Stimulated activated naive CD4-positive, alpha-beta T cell (primary cell): ENCODE results near the gene KARS1.
"Not testable (repeated sequence)": the region's sequence is repeated elsewhere in the genome, so short reads cannot be mapped to it uniquely, and the experiment has no call there.

Experiments
- DNase-seq, 6 experiments: peaks; one replicate each; lab custom pipeline; 2025; lab: John Stamatoyannopoulos, UW

The KARS1 gene

GRCh38 chr16:75624921-75625334 is 22.5 kb downstream of the KARS1 start:
- no peak for DNase-seq

GRCh38 chr16:75622761-75623605 is 24.5 kb downstream of the KARS1 start, which contains the start of gene ADAT1:
Gene ADAT1 (minus strand): TSS chr16:75623281. CDS start chr16:75620799, 2,482 bp downstream.
- peak; percentile 94 to 99 (median 96) for DNase-seq

- peak in 2 of 6 experiments; percentile 4 to 9 for DNase-seq
Observed at GRCh38 chr16:75621170-75621477, 26.3 kb downstream of the KARS1 start.

- DNase-seq, result no peak
Observed at GRCh38 chr16:75620326-75621169, 26.9 kb downstream of the KARS1 start.

GRCh38 chr16:75618780-75619179 is 28.7 kb downstream of the KARS1 start:
- DNase-seq, result no peak

- no peak for DNase-seq
Observed at GRCh38 chr16:75617121-75617520, 30.3 kb downstream of the KARS1 start.

- no peak for DNase-seq
Observed at GRCh38 chr16:75616521-75617010, 30.9 kb downstream of the KARS1 start.

- no peak for DNase-seq
Observed at GRCh38 chr16:75615619-75616018, 31.8 kb downstream of the KARS1 start.

- DNase-seq, result no peak
Observed at GRCh38 chr16:75614066-75614897, 33.2 kb downstream of the KARS1 start.

- no peak for DNase-seq
Observed at GRCh38 chr16:75606507-75606906, 41.0 kb downstream of the KARS1 start.

- DNase-seq, result no peak
Observed at GRCh38 chr16:75603241-75603640, 44.2 kb downstream of the KARS1 start.

- DNase-seq, result no peak
Observed at GRCh38 chr16:75599452-75600277, 47.8 kb downstream of the KARS1 start.

GRCh38 chr16:75593825-75594820 is 53.3 kb downstream of the KARS1 start:
- no peak for DNase-seq

- no peak for DNase-seq
Observed at GRCh38 chr16:75593308-75593707, 54.2 kb downstream of the KARS1 start.

GRCh38 chr16:75591927-75592326 is 55.5 kb downstream of the KARS1 start:
- not testable (repeated sequence) for DNase-seq

- no peak for DNase-seq
Observed at GRCh38 chr16:75590920-75591843, 56.3 kb downstream of the KARS1 start.

GRCh38 chr16:75589306-75589705 is 58.2 kb downstream of the KARS1 start:
- DNase-seq, result no peak

- no peak for DNase-seq
Observed at GRCh38 chr16:75588716-75589115, 58.7 kb downstream of the KARS1 start.

- DNase-seq, result no peak
Observed at GRCh38 chr16:75584108-75584507, 63.4 kb downstream of the KARS1 start.
